SK-N-SH (cell line): Measurements from ENCODE around the gene SULF2. TPM values are rescaled to one million over a fixed set of nuclear protein-coding genes. Genes with fewer than 3 reads are reported as not detected.

Source experiments
- CTCF ChIA-PET: fragments of 300-600, 350-600 bp; formaldehyde crosslinking; extraction: SDS; loops from one replicate; lab custom pipeline; 2021; lab: Yijun Ruan, JAX
- POLR2A ChIA-PET: fragments of 350-600 bp; sonication (Branson Sonifier 250); formaldehyde crosslinking; extraction: SDS; loops from one replicate; lab custom pipeline; 2020; ENCODE audit warnings: antibody characterized with exemption, inconsistent platforms; lab: Yijun Ruan, JAX
- DNase-seq: peaks from one replicate; pipeline ENCODE4 v3.0.0; 2012
- H2AFZ ChIP-seq: fragments of 200-600 bp; sonication (generic); 2 replicates; pipeline ENCODE4 v1.8.1; 2016; ENCODE audit warnings: antibody characterized with exemption, mild to moderate bottlenecking, low read depth
- H3F3A ChIP-seq: fragments of 200-600 bp; sonication (generic); replicated peaks from 2 replicates; pipeline ENCODE3; 2016; ENCODE audit warnings: antibody characterized with exemption, mild to moderate bottlenecking; ENCODE audit not compliant: insufficient read depth
- H3K27ac ChIP-seq, 2 experiments: fragments of 200-500 bp in 1 of 2; fragments of 200-600 bp in 1 of 2; sonication (Bioruptor generic) in 1 of 2; sonication (generic), shearing (Covaris generic) in 1 of 2; 2 replicates each; pipeline versions ENCODE4 v1.5.1 to v1.6.1; 2014 to 2016; ENCODE audit warnings: low read depth in 2 of 2, inconsistent platforms in 1 of 2, low read length in 1 of 2, mild to moderate bottlenecking in 1 of 2, mixed read lengths in 1 of 2
- H3K27me3 ChIP-seq: fragments of 200-600 bp; sonication (generic), shearing (Covaris generic); 2 replicates; pipeline ENCODE4 v1.6.1; 2016; ENCODE audit warnings: mixed run types; ENCODE audit not compliant: insufficient read depth
- H3K36me3 ChIP-seq, 2 experiments: fragments of 200-500 bp in 1 of 2; fragments of 200-600 bp in 1 of 2; sonication (Bioruptor generic) in 1 of 2; sonication (generic) in 1 of 2; replicated peaks in 1 of 2; 2 replicates each; pipeline versions ENCODE3 to v1.5.1; 2014 to 2016; ENCODE audit warnings: low read length in 1 of 2, mild to moderate bottlenecking in 1 of 2; ENCODE audit not compliant: insufficient read depth in 2 of 2, control insufficient read depth in 1 of 2
- H3K4me1 ChIP-seq, 2 experiments: fragments of 200-500 bp in 1 of 2; fragments of 200-600 bp in 1 of 2; sonication (Bioruptor generic) in 1 of 2; sonication (generic), shearing (Covaris generic) in 1 of 2; 2 replicates each; pipeline versions ENCODE4 v1.5.1 to v1.6.1; 2014 to 2016; ENCODE audit warnings: low read depth in 1 of 2, low read length in 1 of 2, mixed run types in 1 of 2; ENCODE audit not compliant: insufficient read depth in 2 of 2, control insufficient read depth in 1 of 2
- H3K4me2 ChIP-seq: fragments of 200-600 bp; sonication (generic), shearing (Covaris generic); 2 replicates; pipeline ENCODE4 v1.6.1; 2017; ENCODE audit warnings: mixed run types
- H3K4me3 ChIP-seq, 2 experiments: fragments of 200-500 bp in 1 of 2; fragments of 200-600 bp in 1 of 2; sonication (Bioruptor generic) in 1 of 2; sonication (generic), shearing (Covaris generic) in 1 of 2; 2 replicates each; pipeline versions ENCODE4 v1.5.1 to v1.8.1; 2014 to 2016; ENCODE audit warnings: low read depth in 2 of 2, inconsistent platforms in 1 of 2, low read length in 1 of 2, mild to moderate bottlenecking in 1 of 2, mixed read lengths in 1 of 2, moderate library complexity in 1 of 2
- H3K79me2 ChIP-seq: fragments of 200-600 bp; sonication (generic); 2 replicates; pipeline ENCODE4 v1.8.1; 2017; ENCODE audit warnings: mild to moderate bottlenecking; ENCODE audit not compliant: insufficient read depth
- H3K9ac ChIP-seq: fragments of 200-600 bp; sonication (generic); 2 replicates; pipeline ENCODE4 v1.6.1; 2017; ENCODE audit warnings: mixed run types
- H3K9me2 ChIP-seq: fragments of 200-600 bp; sonication (generic); 2 replicates; pipeline ENCODE4 v1.6.1; 2017; ENCODE audit warnings: mixed run types
- H3K9me3 ChIP-seq: fragments of 200-600 bp; sonication (generic); 2 replicates; pipeline ENCODE4 v1.6.1; 2017; ENCODE audit warnings: mixed run types, mild to moderate bottlenecking, moderate library complexity
- H4K20me1 ChIP-seq: fragments of 200-600 bp; sonication (generic); 2 replicates; pipeline ENCODE4 v1.6.1; 2017; ENCODE audit warnings: mild to moderate bottlenecking, mixed run types; ENCODE audit not compliant: insufficient read depth
- CHD2 ChIP-seq: fragments of 150-350 bp; IDR thresholded peaks from 2 replicates; pipeline ENCODE4 v1.6.1; 2018; ENCODE audit warnings: low read length; ENCODE audit not compliant: partially characterized antibody
- CTCF ChIP-seq: fragments of 200-600 bp; sonication (generic); IDR thresholded peaks from 2 replicates; pipeline ENCODE4 v1.6.1; 2017; ENCODE audit warnings: antibody characterized with exemption, mild to moderate bottlenecking, moderate library complexity
- EZH2phosphoT487 ChIP-seq: fragments of 200-600 bp; sonication (generic); IDR thresholded peaks from 2 replicates; pipeline ENCODE4 v1.6.1; 2017; ENCODE audit warnings: low read depth, mixed run types, mild to moderate bottlenecking, antibody characterized with exemption, moderate library complexity, borderline replicate concordance
- JUND ChIP-seq: IDR thresholded peaks from 2 replicates; pipeline ENCODE4 v1.4.0; 2012
- NRF1 ChIP-seq: IDR thresholded peaks from 2 replicates; pipeline ENCODE4 v1.6.1; 2012; ENCODE audit warnings: low read depth, mild to moderate bottlenecking, low read length
- POLR2AphosphoS5 ChIP-seq: IDR thresholded peaks from 2 replicates; pipeline ENCODE4 v1.6.1; 2012; ENCODE audit warnings: low read depth, low read length
- USF2 ChIP-seq: fragments of 150-350 bp; IDR thresholded peaks from 2 replicates; pipeline ENCODE4 v1.6.1; 2017; ENCODE audit warnings: antibody characterized with exemption, low read length, low read depth, borderline replicate concordance
- YY1 ChIP-seq: IDR thresholded peaks from 2 replicates; pipeline ENCODE4 v1.4.0; 2012; ENCODE audit warnings: low read depth, mild to moderate bottlenecking
- WGBS: methylation state at CpG from one replicate; pipeline ENCODE4 v1.1.6; 2017; ENCODE audit warnings: low lambda C conversion rate; 5-methylcytosine and 5-hydroxymethylcytosine counted together
- polyA plus RNA-seq, 3 experiments: library from polyadenylated mRNA; depleted of rRNA; stranded (reverse); fragments of >200 nt; gene quantifications; 2 replicates each; pipeline ENCODE4 v1.2.3, GENCODE V29; 2012

The SULF2 gene
- polyA plus RNA-seq, 1 of the 3 experiments (the other 2 are of a cell fraction): 20.2 TPM

GRCh38 chr20:47676912-47677634 is 108.2 kb downstream of the SULF2 start (continued):
- no peak for TF ChIP-seq CTCF
- no peak for TF ChIP-seq CHD2
- TF ChIP-seq NRF1: no peak
- TF ChIP-seq POLR2AphosphoS5: no peak
- TF ChIP-seq EZH2phosphoT487: no peak

GRCh38 chr20:47676219-47676721 is 109.0 kb downstream of the SULF2 start:
- H3K4me2 ChIP-seq: no peak overlapping the region
- H3K4me3 ChIP-seq: no peak overlapping the region
- no peak overlapping the region for H2AFZ ChIP-seq
- no peaks in the 10 kb centered on the region for H3K9me3 ChIP-seq
- H3K27ac ChIP-seq: no peak overlapping the region
- CTCF ChIA-PET: interaction anchor here (1.2 to 24.9 kb wide), 7 partner anchors 13 to 947 kb away, joined by 3 to 437 read pairs (median 36); no protein-coding TSS in a partner anchor
- no peaks in the 10 kb centered on the region for H3K79me2 ChIP-seq
- no peaks in the 10 kb centered on the region for H3K9me2 ChIP-seq
- no peak for DNase-seq
- WGBS: 87% methylated on average over 10 of the region's 20 CpGs
- no peaks in the 10 kb centered on the region for H3K27me3 ChIP-seq
- H3F3A ChIP-seq: no peaks in the 10 kb centered on the region
- no peaks in the 10 kb centered on the region for H4K20me1 ChIP-seq
- no peak overlapping the region for H3K9ac ChIP-seq
- TF ChIP-seq USF2 (no peak), YY1 (no peak)
- POLR2A ChIA-PET: no interaction called here
- H3K4me1 ChIP-seq: no peaks in the 10 kb centered on the region; a peak in 1 of 4 replicates
- H3K36me3 ChIP-seq: peaks cover 0 to 5% of the 10 kb centered on the region in 2 experiments

- H3K4me2 ChIP-seq: no peak overlapping the region
- ChIA-PET POLR2A (no interaction called here), CTCF (interaction anchor here (0.7 to 24.9 kb wide), 6 partner anchors 12 to 948 kb away, joined by 3 to 437 read pairs (median 5); no protein-coding TSS in a partner anchor)
- no peaks in the 10 kb centered on the region for H3F3A ChIP-seq
- H3K79me2 ChIP-seq: no peaks in the 10 kb centered on the region
- H4K20me1 ChIP-seq: no peaks in the 10 kb centered on the region
- H3K9me3 ChIP-seq: no peaks in the 10 kb centered on the region
- H3K9ac ChIP-seq: no peak overlapping the region
- H3K4me3 ChIP-seq: no peak overlapping the region
- no peaks in the 10 kb centered on the region for H3K27me3 ChIP-seq
- peaks cover 0 to 5% of the 10 kb centered on the region in 2 experiments for H3K36me3 ChIP-seq
- no peaks in the 10 kb centered on the region for H3K9me2 ChIP-seq
- no peaks in the 10 kb centered on the region; a peak in 1 of 4 replicates for H3K4me1 ChIP-seq
- no peak overlapping the region for H2AFZ ChIP-seq
- DNase-seq: no peak
- no peak overlapping the region for H3K27ac ChIP-seq
- no peak for TF ChIP-seq JUND
- 93% methylated on average over 15 of the region's 16 CpGs for WGBS
Observed at GRCh38 chr20:47675190-47676142, 109.8 kb downstream of the SULF2 start.
